HepG2 (cell line): ENCODE data around the gene MNAT1. TPM values are rescaled to one million over a fixed set of nuclear protein-coding genes. Genes with fewer than 3 reads are reported as not detected.

Source experiments
- ATAC-seq: fragments of 200-7000 bp; cut with Tn5 transposase; 3 replicates; pipeline ENCODE4 v1.9.1; 2020; ENCODE audit warnings: mild to moderate bottlenecking, moderate library complexity
- BruUV-seq: library from RNA; stranded (reverse); fragments of 400-500 nt; replicated peaks from 2 replicates; lab custom pipeline; 2021; lab: Mats Ljungman, UMichigan
- CTCF ChIA-PET: fragments of 300-600 bp; formaldehyde crosslinking; extraction: SDS; loops from one replicate; lab custom pipeline; 2021; ENCODE audit warnings: low total read pairs, inconsistent platforms, low intra/inter-chr PET ratio; lab: Yijun Ruan, JAX
- POLR2A ChIA-PET: fragments of 350-600 bp; sonication (Branson Sonifier 250); formaldehyde crosslinking; loops from one replicate; lab custom pipeline; 2020; ENCODE audit warnings: antibody characterized with exemption, inconsistent platforms; lab: Yijun Ruan, JAX
- DNase-seq: peaks from one replicate; pipeline ENCODE4 v3.0.0-alpha.2; 2015; ENCODE audit warnings: low spot score
- FAIRE-seq: peaks from 3 replicates; lab custom pipeline; 2011; peaks lifted over from hg19 to GRCh38; lab: Jason Lieb, UNC
- H2AFZ ChIP-seq: one replicate; pipeline ENCODE4 v1.6.1; 2011; ENCODE audit warnings: low read length, inconsistent platforms
- H3K27ac ChIP-seq: fragments of 300-600 bp; 3 replicates; pipeline ENCODE4 v1.8.0; 2011; ENCODE audit warnings: mixed run types, mild to moderate bottlenecking, mixed read lengths, low read length, inconsistent platforms; ENCODE audit not compliant: insufficient read depth; ENCODE audit errors: extremely low read length
- H3K27me3 ChIP-seq, 2 experiments: fragments of 200-600 bp in 1 of 2; 2 replicates in 1 of 2; 3 replicates in 1 of 2; pipeline versions ENCODE4 v1.6.0 to v1.8.0; 2011; ENCODE audit warnings: low read length in 2 of 2, mild to moderate bottlenecking in 2 of 2, moderate library complexity in 2 of 2, inconsistent platforms in 1 of 2; ENCODE audit not compliant: insufficient read depth in 2 of 2, control insufficient read depth in 1 of 2
- H3K36me3 ChIP-seq, 2 experiments: fragments of 200-600 bp in 1 of 2; replicated peaks in 1 of 2; 2 replicates in 1 of 2; 3 replicates in 1 of 2; pipeline versions ENCODE4 v1.5.1 to v1.8.0; 2011; ENCODE audit warnings: low read length in 2 of 2, inconsistent platforms in 1 of 2; ENCODE audit not compliant: insufficient read depth in 2 of 2, control insufficient read depth in 1 of 2
- H3K4me1 ChIP-seq: 2 replicates; pipeline ENCODE4 v1.5.1; 2012; ENCODE audit warnings: low read length, inconsistent platforms; ENCODE audit not compliant: insufficient read depth
- H3K4me2 ChIP-seq: 2 replicates; pipeline ENCODE4 v1.6.0; 2011; ENCODE audit warnings: low read depth, low read length, inconsistent platforms
- H3K4me3 ChIP-seq, 3 experiments: fragments of 200-600 bp in 1 of 3; sonication (generic), shearing (Covaris generic) in 1 of 3; replicated peaks in 1 of 3; 2 replicates each; pipeline ENCODE4 v1.5.1; 2011 to 2016; ENCODE audit warnings: low read length in 3 of 3, inconsistent platforms in 2 of 3, low read depth in 2 of 3, mild to moderate bottlenecking in 2 of 3, control low read depth in 1 of 3, mixed read lengths in 1 of 3; ENCODE audit not compliant: insufficient read depth in 1 of 3
- H3K79me2 ChIP-seq: one replicate; pipeline ENCODE4 v1.6.1; 2011; ENCODE audit warnings: low read length, inconsistent platforms; ENCODE audit not compliant: insufficient read depth
- H3K9ac ChIP-seq: 2 replicates; pipeline ENCODE4 v1.6.0; 2011; ENCODE audit warnings: mild to moderate bottlenecking, low read depth, low read length, inconsistent platforms; ENCODE audit not compliant: insufficient read depth
- H3K9me3 ChIP-seq: 2 replicates; pipeline ENCODE4 v1.5.1; 2012; ENCODE audit warnings: mild to moderate bottlenecking, low read length
- H4K20me1 ChIP-seq: 2 replicates; pipeline ENCODE4 v1.6.0; 2011; ENCODE audit warnings: inconsistent platforms, mild to moderate bottlenecking, low read length, moderate library complexity; ENCODE audit not compliant: insufficient read depth
- FUBP1 ChIP-seq: sonication (generic); formaldehyde crosslinking; IDR thresholded peaks from 2 replicates; pipeline ENCODE4 v1.5.1; 2020; ENCODE audit warnings: missing genetic modification reagents, mild to moderate bottlenecking, borderline replicate concordance
- HOXA9 ChIP-seq: sonication (generic); formaldehyde crosslinking; IDR thresholded peaks from 2 replicates; pipeline ENCODE4 v1.8.1; 2022; ENCODE audit warnings: missing genetic modification reagents, mild to moderate bottlenecking, moderate library complexity, borderline replicate concordance
- JUN ChIP-seq: sonication (generic); formaldehyde crosslinking; IDR thresholded peaks from 2 replicates; pipeline ENCODE4 v1.4.0; 2020; ENCODE audit warnings: mild to moderate bottlenecking, missing genetic modification reagents
- RAD21 ChIP-seq: fragments of 450-650 bp; formaldehyde crosslinking; IDR thresholded peaks from 2 replicates; pipeline ENCODE4 v1.5.0; 2020; ENCODE audit warnings: mild to moderate bottlenecking
- RXRA ChIP-seq: sonication (generic); formaldehyde crosslinking; IDR thresholded peaks from 2 replicates; pipeline ENCODE4 v1.5.1; 2020; ENCODE audit warnings: missing genetic modification reagents
- SETDB1 ChIP-seq: sonication (generic); formaldehyde crosslinking; IDR thresholded peaks from 2 replicates; pipeline ENCODE4 v1.5.1; 2020; ENCODE audit warnings: missing genetic modification reagents, mild to moderate bottlenecking, borderline replicate concordance
- TAF15 ChIP-seq: fragments of 200-400 bp; formaldehyde crosslinking; IDR thresholded peaks from one replicate; pipeline ENCODE4 v1.6.1; 2018; ENCODE audit warnings: mild to moderate bottlenecking, low read depth, low read length; ENCODE audit not compliant: poor library complexity, severe bottlenecking
- ZFAT ChIP-seq: sonication (generic); formaldehyde crosslinking; conservative IDR thresholded peaks from 2 replicates; pipeline ENCODE4 v1.8.1; 2023; ENCODE audit warnings: missing genetic modification reagents, inconsistent platforms
- ZFYVE20 ChIP-seq: sonication (generic); formaldehyde crosslinking; IDR thresholded peaks from 2 replicates; pipeline ENCODE4 v1.8.0; 2023; ENCODE audit warnings: low read depth, mild to moderate bottlenecking, moderate library complexity, missing genetic modification reagents, borderline replicate concordance
- ZNF121 ChIP-seq: sonication (generic); formaldehyde crosslinking; IDR thresholded peaks from 2 replicates; pipeline ENCODE4 v1.5.0; 2020; ENCODE audit warnings: mild to moderate bottlenecking, missing genetic modification reagents
- ZNF232 ChIP-seq: sonication (generic); formaldehyde crosslinking; IDR thresholded peaks from 2 replicates; pipeline ENCODE4 v1.4.0; 2020; ENCODE audit warnings: missing genetic modification reagents, borderline replicate concordance
- ZNF329 ChIP-seq: sonication (generic); formaldehyde crosslinking; IDR thresholded peaks from 2 replicates; pipeline ENCODE4 v1.9.0; 2021; ENCODE audit warnings: low read depth, mild to moderate bottlenecking, missing genetic modification reagents
- ZNF335 ChIP-seq: sonication (generic); formaldehyde crosslinking; IDR thresholded peaks from 2 replicates; pipeline ENCODE4 v1.4.0; 2020; ENCODE audit warnings: missing genetic modification reagents
- ZNF879 ChIP-seq: sonication (generic); formaldehyde crosslinking; IDR thresholded peaks from 2 replicates; pipeline ENCODE4 v1.8.1; 2023; ENCODE audit warnings: missing genetic modification reagents
- WGBS: methylation state at CpG from one replicate; pipeline ENCODE4 v1.1.6; 2017; ENCODE audit warnings: low lambda C conversion rate; 5-methylcytosine and 5-hydroxymethylcytosine counted together
- in situ Hi-C: cut with HindIII; loops from 2 replicates; pipeline ENCODE4 v1.10.0; 2017; ENCODE audit warnings: low pct_unique_long_range_greater_than_20kb; ENCODE audit not compliant: extremely low pct_ligation_motif_present
- intact Hi-C: fragments of 100-400 bp; cut with micrococcal nuclease; formaldehyde crosslinking; loops from one replicate; pipeline ENCODE4 v1.10.0; 2022; ENCODE audit not compliant: unreplicated experiment
- polyA plus RNA-seq, 8 experiments: library from polyadenylated mRNA; depleted of rRNA in 3 of 8; stranded (reverse) in 7 of 8; unstranded in 1 of 8; fragments of >200 nt; fragmentation: Illumina TruSeq in 4 of 8; extraction: Trizol in 4 of 8; gene quantifications; 2 replicates each; pipeline versions ENCODE4 v1.2.1 to v1.2.3, GENCODE V29; 2011 to 2016; ENCODE audit warnings: low read depth in 4 of 8, missing spikeins in 1 of 8, mixed read lengths in 1 of 8; ENCODE audit not compliant: insufficient read depth in 1 of 8
- total RNA-seq, 5 experiments: library from RNA; depleted of rRNA; stranded (reverse); fragments of >200 nt; fragmentation: Illumina TruSeq; extraction: Trizol; gene quantifications; 2 replicates each; pipeline ENCODE4 v1.2.3, GENCODE V29; 2016; ENCODE audit warnings: low read depth in 1 of 5
- TF ChIP-seq, protein P1 (sequence below): sonication (generic); formaldehyde crosslinking; IDR thresholded peaks from 2 replicates; pipeline ENCODE4 v1.4.0; 2020; ENCODE audit warnings: missing genetic modification reagents, borderline replicate concordance
- TF ChIP-seq, protein P2 (sequence below): sonication (generic); formaldehyde crosslinking; IDR thresholded peaks from 2 replicates; pipeline ENCODE4 v1.5.0; 2020; ENCODE audit warnings: missing genetic modification reagents, mild to moderate bottlenecking, borderline replicate concordance

MNAT1 gene
- total and polyA plus RNA-seq, 2 of the 13 experiments (the other 11 are each of a cell fraction or from before 2014, with no cell fraction given): 49.2 to 94.8 TPM

- no peaks in the 10 kb centered on the region for H3K79me2 ChIP-seq
- H3K4me1 ChIP-seq: peaks cover 6% of the 10 kb centered on the region; the same call in 1 of the 2 replicates
- no TSS peak for BruUV-seq
- FAIRE-seq (no peak), DNase-seq (no peak), ATAC-seq (no peak)
- H4K20me1 ChIP-seq: no peaks in the 10 kb centered on the region
- H3K4me2 ChIP-seq: no peak overlapping the region
- POLR2A ChIA-PET: no interaction called here
- in situ Hi-C loops (no loop called here), intact Hi-C loops (no loop called here)
- H3K4me3 ChIP-seq: no peak overlapping the region
- H3K27ac ChIP-seq: no peak overlapping the region
- H3K9me3 ChIP-seq: no peaks in the 10 kb centered on the region
- no peak overlapping the region for H3K9ac ChIP-seq
- H3K27me3 ChIP-seq: no peaks in the 10 kb centered on the region
- CTCF ChIA-PET: no interaction called here
- no peak overlapping the region for H2AFZ ChIP-seq
- H3K36me3 ChIP-seq: no peaks in the 10 kb centered on the region
- TF ChIP-seq, protein P1, sequence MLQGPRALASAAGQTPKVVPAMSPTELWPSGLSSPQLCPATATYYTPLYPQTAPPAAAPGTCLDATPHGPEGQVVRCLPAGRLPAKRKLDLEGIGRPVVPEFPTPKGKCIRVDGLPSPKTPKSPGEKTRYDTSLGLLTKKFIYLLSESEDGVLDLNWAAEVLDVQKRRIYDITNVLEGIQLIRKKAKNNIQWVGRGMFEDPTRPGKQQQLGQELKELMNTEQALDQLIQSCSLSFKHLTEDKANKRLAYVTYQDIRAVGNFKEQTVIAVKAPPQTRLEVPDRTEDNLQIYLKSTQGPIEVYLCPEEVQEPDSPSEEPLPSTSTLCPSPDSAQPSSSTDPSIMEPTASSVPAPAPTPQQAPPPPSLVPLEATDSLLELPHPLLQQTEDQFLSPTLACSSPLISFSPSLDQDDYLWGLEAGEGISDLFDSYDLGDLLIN (CRISPR knock-in tag): no peak
- TF ChIP-seq RAD21: no peak
- no peak for TF ChIP-seq HOXA9 (CRISPR knock-in tag)
- no peak for TF ChIP-seq ZNF121 (CRISPR knock-in tag)
- TF ChIP-seq, protein P2, sequence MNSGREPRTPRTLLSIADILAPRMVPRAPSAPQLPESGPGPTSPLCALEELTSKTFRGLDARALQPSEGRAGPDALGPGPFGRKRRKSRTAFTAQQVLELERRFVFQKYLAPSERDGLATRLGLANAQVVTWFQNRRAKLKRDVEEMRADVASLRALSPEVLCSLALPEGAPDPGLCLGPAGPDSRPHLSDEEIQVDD (CRISPR knock-in tag): no peak
Measured at GRCh38 chr14:60935319-60935718, 200.8 kb downstream of the MNAT1 start.

DNA sequence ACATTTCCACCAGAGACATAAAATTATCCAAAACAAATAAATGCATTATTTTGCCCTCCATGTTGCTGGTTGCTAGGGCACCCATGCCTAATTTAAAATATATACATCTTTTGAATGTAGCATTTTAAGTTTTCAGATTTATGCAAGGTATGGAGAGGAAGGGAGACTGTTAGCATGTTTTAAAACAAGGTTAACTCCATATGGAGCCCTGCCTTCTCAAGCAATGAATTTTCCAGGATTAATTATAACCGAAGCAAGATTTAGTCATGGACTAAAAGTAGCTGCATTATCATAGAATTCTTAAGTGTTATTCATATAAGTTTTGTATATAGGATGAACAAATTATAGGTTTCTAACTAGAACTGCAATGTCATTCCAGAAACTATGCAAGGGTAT is 209.1 kb downstream of the MNAT1 start:
- WGBS: 95% methylated on average over 1 of the region's 1 CpG
- BruUV-seq: no TSS peak
- POLR2A ChIA-PET: no interaction called here
- Histone ChIP-seq H3K4me3 (no peak overlapping the region), H3K27ac (no peak overlapping the region)
- TF ChIP-seq FUBP1 (CRISPR knock-in tag): no peak
- no peak for TF ChIP-seq SETDB1 (CRISPR knock-in tag)
- no peak for TF ChIP-seq ZFYVE20 (CRISPR knock-in tag)
- no peak for TF ChIP-seq ZNF329 (CRISPR knock-in tag)
- no peak for TF ChIP-seq JUN (CRISPR knock-in tag)
- TF ChIP-seq RXRA (CRISPR knock-in tag): no peak
- no peak for TF ChIP-seq ZNF879 (CRISPR knock-in tag)
- TF ChIP-seq ZFAT (CRISPR knock-in tag): no peak
- no peak for TF ChIP-seq ZNF335 (CRISPR knock-in tag)
- TF ChIP-seq ZNF232 (CRISPR knock-in tag): no peak
- TF ChIP-seq TAF15: no peak
- TF ChIP-seq, all 625 proteins: peak for 0
- Histone ChIP-seq H2AFZ (no peak overlapping the region), H3K4me2 (no peak overlapping the region), H3K27me3 (no peaks in the 10 kb centered on the region), H3K9me3 (no peaks in the 10 kb centered on the region), H3K79me2 (no peaks in the 10 kb centered on the region), H3K4me1 (no peaks in the 10 kb centered on the region), H3K36me3 (0 out of 5 replicates have a peak, but pooled peaks cover 0 to 5% of the 10 kb centered on the region in 2 experiments), H4K20me1 (no peaks in the 10 kb centered on the region), H3K9ac (no peak overlapping the region)
- intact Hi-C loops (no loop called here), in situ Hi-C loops (no loop called here)
- DNase-seq (no peak), ATAC-seq (no peak), FAIRE-seq (no peak)
- CTCF ChIA-PET: no interaction called here
